Measurements from ENCODE around the gene DMRTC2. TPM values are rescaled to one million over a fixed set of nuclear protein-coding genes. Genes with fewer than 3 reads are reported as not detected.

DMRTC2 gene
- total and polyA plus RNA-seq, 9 of the 15 experiments (the other 6 are each of a cell fraction or from before 2014, with no cell fraction given): 0.03 TPM; not detected in 8

DNA sequence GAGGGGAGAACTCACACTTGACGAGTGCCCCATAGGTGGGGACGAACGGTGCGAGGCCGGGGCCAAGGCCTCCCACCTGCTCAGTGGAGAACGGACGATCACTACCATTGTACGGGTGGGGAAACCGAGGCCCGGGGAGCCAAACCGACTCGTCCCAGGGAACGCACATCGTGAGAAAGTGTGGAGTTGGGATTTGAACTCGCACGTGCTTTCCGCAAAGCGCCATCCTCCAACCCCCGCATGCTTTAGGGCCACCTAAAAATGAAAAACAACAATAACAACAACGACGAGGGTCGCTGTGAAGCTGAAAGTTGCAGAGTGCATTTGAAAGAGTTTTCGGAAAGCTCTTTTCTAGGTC, 38.6 kb downstream of the DMRTC2 start (continued):
- TF ChIP-seq HMGXB4 (CRISPR knock-in tag; IDR thresholded peaks at IDR 0.05): 0 out of 2 replicates have a peak, but pooled peaks have one; percentile 57
- TF ChIP-seq NFE2 (IDR thresholded peaks at IDR 0.05; ENCODE audit: low read depth): no peak
- no peak for TF ChIP-seq SAFB (IDR thresholded peaks at IDR 0.05; ENCODE audit: borderline replicate concordance, low read depth, low read length)
- TF ChIP-seq, protein P1, sequence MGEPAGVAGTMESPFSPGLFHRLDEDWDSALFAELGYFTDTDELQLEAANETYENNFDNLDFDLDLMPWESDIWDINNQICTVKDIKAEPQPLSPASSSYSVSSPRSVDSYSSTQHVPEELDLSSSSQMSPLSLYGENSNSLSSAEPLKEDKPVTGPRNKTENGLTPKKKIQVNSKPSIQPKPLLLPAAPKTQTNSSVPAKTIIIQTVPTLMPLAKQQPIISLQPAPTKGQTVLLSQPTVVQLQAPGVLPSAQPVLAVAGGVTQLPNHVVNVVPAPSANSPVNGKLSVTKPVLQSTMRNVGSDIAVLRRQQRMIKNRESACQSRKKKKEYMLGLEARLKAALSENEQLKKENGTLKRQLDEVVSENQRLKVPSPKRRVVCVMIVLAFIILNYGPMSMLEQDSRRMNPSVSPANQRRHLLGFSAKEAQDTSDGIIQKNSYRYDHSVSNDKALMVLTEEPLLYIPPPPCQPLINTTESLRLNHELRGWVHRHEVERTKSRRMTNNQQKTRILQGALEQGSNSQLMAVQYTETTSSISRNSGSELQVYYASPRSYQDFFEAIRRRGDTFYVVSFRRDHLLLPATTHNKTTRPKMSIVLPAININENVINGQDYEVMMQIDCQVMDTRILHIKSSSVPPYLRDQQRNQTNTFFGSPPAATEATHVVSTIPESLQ (CRISPR knock-in tag; IDR thresholded peaks at IDR 0.05): no peak
- TF ChIP-seq HMG20A (CRISPR knock-in tag; conservative IDR thresholded peaks at IDR 0.05): no peak
- TF ChIP-seq PHTF2 (CRISPR knock-in tag; IDR thresholded peaks at IDR 0.05): no peak
- peak in 1 of 3 experiments; percentile 53; a peak in 1 of 6 replicates for TF ChIP-seq ZBTB11 (CRISPR knock-in tag; IDR thresholded peaks at IDR 0.05)
- peak; percentile 50 for TF ChIP-seq BHLHE40 (IDR thresholded peaks at IDR 0.05; ENCODE audit: low read length)
- no peak for TF ChIP-seq DEAF1 (CRISPR knock-in tag; IDR thresholded peaks at IDR 0.05)
- no peak for TF ChIP-seq TBP (optimal IDR thresholded peaks at IDR 0.05; ENCODE audit: low read depth, low read length)
- TF ChIP-seq SRSF7 (optimal IDR thresholded peaks at IDR 0.05; ENCODE audit: low read depth, low read length): no peak
- TF ChIP-seq SMC3 (conservative IDR thresholded peaks at IDR 0.05; ENCODE audit: insufficient read depth, low read depth, low read length): 0 out of 2 replicates have a peak, but pooled peaks have one; percentile 1
- TF ChIP-seq, protein P2, sequence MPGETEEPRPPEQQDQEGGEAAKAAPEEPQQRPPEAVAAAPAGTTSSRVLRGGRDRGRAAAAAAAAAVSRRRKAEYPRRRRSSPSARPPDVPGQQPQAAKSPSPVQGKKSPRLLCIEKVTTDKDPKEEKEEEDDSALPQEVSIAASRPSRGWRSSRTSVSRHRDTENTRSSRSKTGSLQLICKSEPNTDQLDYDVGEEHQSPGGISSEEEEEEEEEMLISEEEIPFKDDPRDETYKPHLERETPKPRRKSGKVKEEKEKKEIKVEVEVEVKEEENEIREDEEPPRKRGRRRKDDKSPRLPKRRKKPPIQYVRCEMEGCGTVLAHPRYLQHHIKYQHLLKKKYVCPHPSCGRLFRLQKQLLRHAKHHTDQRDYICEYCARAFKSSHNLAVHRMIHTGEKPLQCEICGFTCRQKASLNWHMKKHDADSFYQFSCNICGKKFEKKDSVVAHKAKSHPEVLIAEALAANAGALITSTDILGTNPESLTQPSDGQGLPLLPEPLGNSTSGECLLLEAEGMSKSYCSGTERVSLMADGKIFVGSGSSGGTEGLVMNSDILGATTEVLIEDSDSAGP (CRISPR knock-in tag; IDR thresholded peaks at IDR 0.05): no peak
- no peak for TF ChIP-seq FOS (IDR thresholded peaks at IDR 0.05; ENCODE audit: extremely low read depth, insufficient read length)
- TF ChIP-seq PHF21A (IDR thresholded peaks at IDR 0.05; ENCODE audit: borderline replicate concordance, low read depth): no peak
- TF ChIP-seq ZNF41 (CRISPR knock-in tag; conservative IDR thresholded peaks at IDR 0.05): no peak
- TF ChIP-seq CTBP1 (IDR thresholded peaks at IDR 0.05; ENCODE audit: borderline replicate concordance): no peak
- 0 out of 4 replicates have a peak, but pooled peaks of 1 of the 2 experiments have one; percentile 61 for TF ChIP-seq SIN3A (IDR thresholded peaks at IDR 0.05; ENCODE audit: borderline replicate concordance in 2 of 2, control insufficient read depth in 1 of 2, low read depth in 2 of 2, low read length in 2 of 2)
